SK-N-SH (cell line): ENCODE measurements around the gene PLAU. TPM values are rescaled to one million over a fixed set of nuclear protein-coding genes. Genes with fewer than 3 reads are reported as not detected.

Experiments used
- CTCF ChIA-PET: fragments of 300-600, 350-600 bp; formaldehyde crosslinking; extraction: SDS; loops from one replicate; lab custom pipeline; 2021; lab: Yijun Ruan, JAX
- POLR2A ChIA-PET: fragments of 350-600 bp; sonication (Branson Sonifier 250); formaldehyde crosslinking; extraction: SDS; loops from one replicate; lab custom pipeline; 2020; ENCODE audit warnings: antibody characterized with exemption, inconsistent platforms; lab: Yijun Ruan, JAX
- DNase-seq: peaks from one replicate; pipeline ENCODE4 v3.0.0; 2012
- H2AFZ ChIP-seq: fragments of 200-600 bp; sonication (generic); 2 replicates; pipeline ENCODE4 v1.8.1; 2016; ENCODE audit warnings: antibody characterized with exemption, mild to moderate bottlenecking, low read depth
- H3F3A ChIP-seq: fragments of 200-600 bp; sonication (generic); replicated peaks from 2 replicates; pipeline ENCODE3; 2016; ENCODE audit warnings: antibody characterized with exemption, mild to moderate bottlenecking; ENCODE audit not compliant: insufficient read depth
- H3K27ac ChIP-seq, 2 experiments: fragments of 200-500 bp in 1 of 2; fragments of 200-600 bp in 1 of 2; sonication (Bioruptor generic) in 1 of 2; sonication (generic), shearing (Covaris generic) in 1 of 2; 2 replicates each; pipeline versions ENCODE4 v1.5.1 to v1.6.1; 2014 to 2016; ENCODE audit warnings: low read depth in 2 of 2, inconsistent platforms in 1 of 2, low read length in 1 of 2, mild to moderate bottlenecking in 1 of 2, mixed read lengths in 1 of 2
- H3K27me3 ChIP-seq: fragments of 200-600 bp; sonication (generic), shearing (Covaris generic); 2 replicates; pipeline ENCODE4 v1.6.1; 2016; ENCODE audit warnings: mixed run types; ENCODE audit not compliant: insufficient read depth
- H3K36me3 ChIP-seq, 2 experiments: fragments of 200-500 bp in 1 of 2; fragments of 200-600 bp in 1 of 2; sonication (Bioruptor generic) in 1 of 2; sonication (generic) in 1 of 2; replicated peaks in 1 of 2; 2 replicates each; pipeline versions ENCODE3 to v1.5.1; 2014 to 2016; ENCODE audit warnings: low read length in 1 of 2, mild to moderate bottlenecking in 1 of 2; ENCODE audit not compliant: insufficient read depth in 2 of 2, control insufficient read depth in 1 of 2
- H3K4me1 ChIP-seq, 2 experiments: fragments of 200-500 bp in 1 of 2; fragments of 200-600 bp in 1 of 2; sonication (Bioruptor generic) in 1 of 2; sonication (generic), shearing (Covaris generic) in 1 of 2; 2 replicates each; pipeline versions ENCODE4 v1.5.1 to v1.6.1; 2014 to 2016; ENCODE audit warnings: low read depth in 1 of 2, low read length in 1 of 2, mixed run types in 1 of 2; ENCODE audit not compliant: insufficient read depth in 2 of 2, control insufficient read depth in 1 of 2
- H3K4me2 ChIP-seq: fragments of 200-600 bp; sonication (generic), shearing (Covaris generic); 2 replicates; pipeline ENCODE4 v1.6.1; 2017; ENCODE audit warnings: mixed run types
- H3K4me3 ChIP-seq, 2 experiments: fragments of 200-500 bp in 1 of 2; fragments of 200-600 bp in 1 of 2; sonication (Bioruptor generic) in 1 of 2; sonication (generic), shearing (Covaris generic) in 1 of 2; 2 replicates each; pipeline versions ENCODE4 v1.5.1 to v1.8.1; 2014 to 2016; ENCODE audit warnings: low read depth in 2 of 2, inconsistent platforms in 1 of 2, low read length in 1 of 2, mild to moderate bottlenecking in 1 of 2, mixed read lengths in 1 of 2, moderate library complexity in 1 of 2
- H3K79me2 ChIP-seq: fragments of 200-600 bp; sonication (generic); 2 replicates; pipeline ENCODE4 v1.8.1; 2017; ENCODE audit warnings: mild to moderate bottlenecking; ENCODE audit not compliant: insufficient read depth
- H3K9ac ChIP-seq: fragments of 200-600 bp; sonication (generic); 2 replicates; pipeline ENCODE4 v1.6.1; 2017; ENCODE audit warnings: mixed run types
- H3K9me2 ChIP-seq: fragments of 200-600 bp; sonication (generic); 2 replicates; pipeline ENCODE4 v1.6.1; 2017; ENCODE audit warnings: mixed run types
- H3K9me3 ChIP-seq: fragments of 200-600 bp; sonication (generic); 2 replicates; pipeline ENCODE4 v1.6.1; 2017; ENCODE audit warnings: mixed run types, mild to moderate bottlenecking, moderate library complexity
- H4K20me1 ChIP-seq: fragments of 200-600 bp; sonication (generic); 2 replicates; pipeline ENCODE4 v1.6.1; 2017; ENCODE audit warnings: mild to moderate bottlenecking, mixed run types; ENCODE audit not compliant: insufficient read depth
- CTCF ChIP-seq: fragments of 200-600 bp; sonication (generic); IDR thresholded peaks from 2 replicates; pipeline ENCODE4 v1.6.1; 2017; ENCODE audit warnings: antibody characterized with exemption, mild to moderate bottlenecking, moderate library complexity
- EP300 ChIP-seq, 2 experiments: IDR thresholded peaks; 2 replicates each; pipeline versions ENCODE4 v1.4.0 to v1.6.1; 2012; ENCODE audit warnings: borderline replicate concordance in 1 of 2, low read depth in 1 of 2, low read length in 1 of 2
- EZH2phosphoT487 ChIP-seq: fragments of 200-600 bp; sonication (generic); IDR thresholded peaks from 2 replicates; pipeline ENCODE4 v1.6.1; 2017; ENCODE audit warnings: low read depth, mixed run types, mild to moderate bottlenecking, antibody characterized with exemption, moderate library complexity, borderline replicate concordance
- FOSL2 ChIP-seq: IDR thresholded peaks from 2 replicates; pipeline ENCODE4 v1.4.0; 2012; ENCODE audit warnings: low read depth, mild to moderate bottlenecking, moderate library complexity, borderline replicate concordance
- FOXJ3 ChIP-seq: sonication (generic); formaldehyde crosslinking; IDR thresholded peaks from 2 replicates; pipeline ENCODE4 v1.5.1; 2020; ENCODE audit warnings: mild to moderate bottlenecking, missing genetic modification reagents
- GATA2 ChIP-seq: sonication (generic); formaldehyde crosslinking; IDR thresholded peaks from 2 replicates; pipeline ENCODE4 v1.5.0; 2020; ENCODE audit warnings: mild to moderate bottlenecking, missing genetic modification reagents
- IRF3 ChIP-seq: fragments of 150-350 bp; IDR thresholded peaks from 2 replicates; pipeline ENCODE4 v1.6.1; 2016; ENCODE audit warnings: mild to moderate bottlenecking, low read depth, low read length
- MEF2A ChIP-seq: IDR thresholded peaks from 2 replicates; pipeline ENCODE4 v1.4.0; 2012; ENCODE audit warnings: low read depth, borderline replicate concordance
- NRF1 ChIP-seq: IDR thresholded peaks from 2 replicates; pipeline ENCODE4 v1.6.1; 2012; ENCODE audit warnings: low read depth, mild to moderate bottlenecking, low read length
- POLR2AphosphoS5 ChIP-seq: IDR thresholded peaks from 2 replicates; pipeline ENCODE4 v1.6.1; 2012; ENCODE audit warnings: low read depth, low read length
- RCOR1 ChIP-seq: fragments of 150-350 bp; IDR thresholded peaks from 2 replicates; pipeline ENCODE4 v1.6.1; 2017; ENCODE audit warnings: antibody characterized with exemption, low read length
- REST ChIP-seq: IDR thresholded peaks from 2 replicates; pipeline ENCODE4 v1.6.1; 2012; ENCODE audit warnings: mild to moderate bottlenecking, low read depth, low read length, moderate library complexity
- RXRA ChIP-seq: IDR thresholded peaks from 2 replicates; pipeline ENCODE4 v1.4.0; 2012; ENCODE audit warnings: low read depth, mild to moderate bottlenecking, borderline replicate concordance
- SIN3A ChIP-seq: IDR thresholded peaks from 2 replicates; pipeline ENCODE4 v1.6.1; 2012; ENCODE audit warnings: low read depth, mild to moderate bottlenecking, low read length, moderate library complexity, borderline replicate concordance
- TCF12 ChIP-seq: IDR thresholded peaks from 2 replicates; pipeline ENCODE4 v1.4.0; 2012
- TEAD4 ChIP-seq: IDR thresholded peaks from 2 replicates; pipeline ENCODE4 v1.4.0; 2012; ENCODE audit warnings: mild to moderate bottlenecking, borderline replicate concordance; ENCODE audit not compliant: insufficient read depth
- USF1 ChIP-seq: IDR thresholded peaks from 2 replicates; pipeline ENCODE4 v1.4.0; 2012; ENCODE audit warnings: low read depth, borderline replicate concordance
- USF2 ChIP-seq: fragments of 150-350 bp; IDR thresholded peaks from 2 replicates; pipeline ENCODE4 v1.6.1; 2017; ENCODE audit warnings: antibody characterized with exemption, low read length, low read depth, borderline replicate concordance
- ZBTB33 ChIP-seq: IDR thresholded peaks from 2 replicates; pipeline ENCODE4 v1.4.0; 2012; ENCODE audit warnings: low read depth, borderline replicate concordance
- WGBS: methylation state at CpG from one replicate; pipeline ENCODE4 v1.1.6; 2017; ENCODE audit warnings: low lambda C conversion rate; 5-methylcytosine and 5-hydroxymethylcytosine counted together
- polyA plus RNA-seq, 3 experiments: library from polyadenylated mRNA; depleted of rRNA; stranded (reverse); fragments of >200 nt; gene quantifications; 2 replicates each; pipeline ENCODE4 v1.2.3, GENCODE V29; 2012

PLAU gene
- polyA plus RNA-seq, 1 of the 3 experiments (the other 2 are of a cell fraction): 200 TPM

GRCh38 chr10:73887294-73888039 lies 23.5 kb upstream of the PLAU start:
- Histone ChIP-seq H3K79me2 (no peaks in the 10 kb centered on the region), H3K4me1 (peaks cover 22 to 31% of the 10 kb centered on the region in 2 experiments; a peak in 3 of 4 replicates), H3K27me3 (no peaks in the 10 kb centered on the region), H3K9me3 (no peaks in the 10 kb centered on the region), H2AFZ (peak overlapping the region; percentile 60; the same call in 1 of the 2 replicates), H3F3A (peaks cover 27% of the 10 kb centered on the region), H3K4me2 (peak overlapping the region; percentile 89), H3K9ac (peak overlapping the region; percentile 71), H3K27ac (peak overlapping the region; percentile 84 to 98), H4K20me1 (no peaks in the 10 kb centered on the region), H3K36me3 (no peaks in the 10 kb centered on the region), H3K4me3 (peak overlapping the region in 1 of 2 experiments; percentile 55; a peak in 2 of 4 replicates), H3K9me2 (no peaks in the 10 kb centered on the region)
- 4% methylated on average over 9 of the region's 12 CpGs for WGBS
- ChIA-PET POLR2A (interaction anchor here (1.2 kb wide), 1 partner anchor 53 kb away, joined by 4 read pairs; no protein-coding TSS in a partner anchor), CTCF (interaction anchor here (0.6 to 37.3 kb wide), 28 partner anchors 8 to 686 kb away, joined by 3 to 753 read pairs (median 5); partner anchors contain the start of genes CAMK2G and PLAU)
- peak; percentile 59 for DNase-seq
- TF ChIP-seq TEAD4 (peak; percentile 94), USF1 (no peak), REST (peak; percentile 64; the same call in 1 of the 2 replicates), GATA2 (no peak), FOXJ3 (CRISPR knock-in tag) (no peak), RCOR1 (no peak), RXRA (peak; percentile 81; the same call in 1 of the 2 replicates), ZBTB33 (0 out of 2 replicates have a peak, but pooled peaks have one; percentile 55), EP300 (IDR thresholded peaks at IDR 0.05; ENCODE audit: borderline replicate concordance in 1 of 2, low read depth in 1 of 2, low read length in 1 of 2) (peak in 1 of 2 experiments; percentile 84; a peak in 3 of 4 replicates), IRF3 (no peak), CTCF (no peak), EZH2phosphoT487 (no peak), TCF12 (peak; percentile 81), POLR2AphosphoS5 (peak; percentile 38), SIN3A (0 out of 2 replicates have a peak, but pooled peaks have one; percentile 27), MEF2A (peak; percentile 77; the same call in 1 of the 2 replicates), USF2 (no peak), NRF1 (no peak), FOSL2 (peak; percentile 95)
